ENCODE results near the gene PEX3. TPM values are rescaled to one million over a fixed set of nuclear protein-coding genes. Genes with fewer than 3 reads are reported as not detected.

Gene PEX3
- total RNA-seq, 1 experiment from 2014 or later, result 20.9 TPM

DNA sequence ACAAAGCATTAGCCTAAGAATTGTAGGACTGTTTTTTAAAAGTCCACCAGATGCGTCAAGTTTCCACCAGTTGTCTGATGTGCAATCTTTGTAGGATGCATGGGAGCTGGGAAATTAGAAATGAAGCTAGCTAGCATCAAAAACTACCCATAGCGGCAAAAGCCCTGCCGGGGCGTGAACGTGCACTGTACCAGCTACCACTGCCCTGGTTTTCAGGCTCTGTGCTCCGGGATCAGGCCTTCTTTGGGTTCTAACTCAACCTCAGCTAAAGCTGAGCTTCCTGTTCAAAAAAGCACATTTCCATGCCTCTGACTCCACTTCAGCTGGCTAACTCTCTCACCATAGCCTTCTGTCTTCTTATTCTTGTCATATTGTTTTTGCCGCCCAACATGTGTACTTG lies 87.8 kb downstream of the PEX3 start:
- Histone ChIP-seq H2AFZ (no peak overlapping the region), H3K4me2 (no peak overlapping the region), H3F3A (ENCODE audit: insufficient read depth, low read depth) (no peaks in the 10 kb centered on the region), H3K27ac (no peak overlapping the region), H3K9me2 (ENCODE audit: insufficient read depth) (no peaks in the 10 kb centered on the region), H3K9me3 (ENCODE audit: insufficient read depth, low read depth) (no peaks in the 10 kb centered on the region), H3K4me3 (no peak overlapping the region), H3K79me2 (ENCODE audit: low read depth) (no peaks in the 10 kb centered on the region), H3K36me3 (ENCODE audit: low read depth) (no peaks in the 10 kb centered on the region), H3K4me1 (replicated peaks; ENCODE audit: insufficient read depth) (peaks cover 4% of the 10 kb centered on the region; the same call in 1 of the 2 replicates), H4K20me1 (ENCODE audit: insufficient read depth) (no peaks in the 10 kb centered on the region), H3K27me3 (ENCODE audit: insufficient read depth, low read depth) (no peaks in the 10 kb centered on the region)
- ChIA-PET CTCF (interaction anchor here (0.6 kb wide), 1 partner anchor 81 kb away, joined by 3 read pairs; no protein-coding TSS in a partner anchor), POLR2A (ENCODE audit: unreplicated experiment) (no interaction called here)
- TF ChIP-seq CTCF (conservative IDR thresholded peaks at IDR 0.05) (no peak), EZH2 (IDR thresholded peaks at IDR 0.05; ENCODE audit: low read depth) (no peak)
- BruUV-seq (replicated peaks), result no TSS peak
- DNase-seq, result no peak
- intact Hi-C loops (cut with micrococcal nuclease; ENCODE audit: unreplicated experiment), result loop anchor here (10.0 kb wide), 1 partner anchor 1064 kb away; no protein-coding TSS in a partner anchor

DNA sequence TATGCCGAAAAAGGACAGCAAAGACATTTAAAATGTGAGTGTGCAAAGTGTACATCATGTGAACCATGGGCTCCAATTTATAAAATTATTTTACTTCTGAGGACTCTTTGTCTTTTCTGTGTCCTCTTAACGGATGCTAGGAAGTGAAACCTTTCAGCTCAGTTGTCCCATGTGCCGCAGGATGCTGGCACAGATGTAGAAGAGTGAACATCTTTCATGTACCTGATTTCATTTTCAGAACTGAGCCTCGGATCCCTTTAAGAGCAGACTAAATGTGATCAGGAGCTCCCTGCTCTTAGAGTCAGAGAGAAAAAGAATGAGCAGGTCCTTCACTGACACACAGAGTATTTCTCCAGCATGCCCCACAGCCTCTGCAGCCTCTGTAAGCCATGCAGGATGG lies 88.5 kb downstream of the PEX3 start:
- BruUV-seq (replicated peaks), result no TSS peak
- ChIA-PET CTCF (interaction anchor here (0.6 kb wide), 1 partner anchor 82 kb away, joined by 3 read pairs; no protein-coding TSS in a partner anchor), POLR2A (ENCODE audit: unreplicated experiment) (no interaction called here)
- H3F3A ChIP-seq (ENCODE audit: insufficient read depth, low read depth), result no peaks in the 10 kb centered on the region
- H2AFZ ChIP-seq, result no peak overlapping the region
- no peak for TF ChIP-seq EZH2 (IDR thresholded peaks at IDR 0.05; ENCODE audit: low read depth)
- H3K27me3 ChIP-seq (ENCODE audit: insufficient read depth, low read depth), result no peaks in the 10 kb centered on the region
- no peak overlapping the region for H3K4me2 ChIP-seq
- no peak overlapping the region for H3K27ac ChIP-seq
- H3K4me3 ChIP-seq, result no peak overlapping the region
- no peaks in the 10 kb centered on the region for H4K20me1 ChIP-seq (ENCODE audit: insufficient read depth)
- DNase-seq, result no peak
- H3K4me1 ChIP-seq (replicated peaks; ENCODE audit: insufficient read depth), result peaks cover 4% of the 10 kb centered on the region; the same call in 1 of the 2 replicates
- H3K79me2 ChIP-seq (ENCODE audit: low read depth), result no peaks in the 10 kb centered on the region
- no peaks in the 10 kb centered on the region for H3K9me3 ChIP-seq (ENCODE audit: insufficient read depth, low read depth)
- no peaks in the 10 kb centered on the region for H3K9me2 ChIP-seq (ENCODE audit: insufficient read depth)
- H3K36me3 ChIP-seq (ENCODE audit: low read depth), result no peaks in the 10 kb centered on the region
- intact Hi-C loops (cut with micrococcal nuclease; ENCODE audit: unreplicated experiment), result loop anchor here (10.0 kb wide), 1 partner anchor 1064 kb away; no protein-coding TSS in a partner anchor

DNA sequence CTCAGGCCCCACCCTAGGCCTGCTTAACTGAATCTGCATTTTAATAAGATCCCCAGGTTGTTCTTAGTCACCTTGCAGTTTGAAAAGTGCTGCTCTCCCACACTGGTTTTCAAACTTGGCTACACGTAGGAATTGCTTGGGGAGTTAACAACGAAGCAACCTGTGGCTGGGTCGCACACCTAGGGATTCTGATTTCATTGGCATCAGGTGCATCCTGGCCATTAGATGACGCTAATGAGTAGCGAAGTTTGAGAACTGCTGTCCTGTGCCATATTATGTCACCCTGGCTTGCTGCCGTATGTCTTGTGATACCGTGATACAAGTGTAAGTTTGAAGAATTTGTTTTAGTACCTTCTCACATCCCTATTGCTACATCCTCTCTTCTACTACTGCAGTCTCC lies 89.1 kb downstream of the PEX3 start:
- no peaks in the 10 kb centered on the region for H3F3A ChIP-seq (ENCODE audit: insufficient read depth, low read depth)
- ChIA-PET POLR2A (ENCODE audit: unreplicated experiment) (no interaction called here), CTCF (no interaction called here)
- no peaks in the 10 kb centered on the region for H3K9me2 ChIP-seq (ENCODE audit: insufficient read depth)
- no peak overlapping the region for H3K4me2 ChIP-seq
- H3K4me3 ChIP-seq, result no peak overlapping the region
- no peaks in the 10 kb centered on the region for H3K79me2 ChIP-seq (ENCODE audit: low read depth)
- no peaks in the 10 kb centered on the region for H4K20me1 ChIP-seq (ENCODE audit: insufficient read depth)
- TF ChIP-seq EZH2 (IDR thresholded peaks at IDR 0.05; ENCODE audit: low read depth) (no peak), CTCF (conservative IDR thresholded peaks at IDR 0.05) (no peak)
- peaks cover 4% of the 10 kb centered on the region; the same call in 1 of the 2 replicates for H3K4me1 ChIP-seq (replicated peaks; ENCODE audit: insufficient read depth)
- BruUV-seq (replicated peaks), result no TSS peak
- no peak overlapping the region for H2AFZ ChIP-seq
- H3K9me3 ChIP-seq (ENCODE audit: insufficient read depth, low read depth), result no peaks in the 10 kb centered on the region
- intact Hi-C loops (cut with micrococcal nuclease; ENCODE audit: unreplicated experiment), result loop anchor here (10.0 kb wide), 1 partner anchor 1065 kb away; no protein-coding TSS in a partner anchor
- no peaks in the 10 kb centered on the region for H3K36me3 ChIP-seq (ENCODE audit: low read depth)
- DNase-seq, result no peak
- no peak overlapping the region for H3K27ac ChIP-seq
- no peaks in the 10 kb centered on the region for H3K27me3 ChIP-seq (ENCODE audit: insufficient read depth, low read depth)

DNA sequence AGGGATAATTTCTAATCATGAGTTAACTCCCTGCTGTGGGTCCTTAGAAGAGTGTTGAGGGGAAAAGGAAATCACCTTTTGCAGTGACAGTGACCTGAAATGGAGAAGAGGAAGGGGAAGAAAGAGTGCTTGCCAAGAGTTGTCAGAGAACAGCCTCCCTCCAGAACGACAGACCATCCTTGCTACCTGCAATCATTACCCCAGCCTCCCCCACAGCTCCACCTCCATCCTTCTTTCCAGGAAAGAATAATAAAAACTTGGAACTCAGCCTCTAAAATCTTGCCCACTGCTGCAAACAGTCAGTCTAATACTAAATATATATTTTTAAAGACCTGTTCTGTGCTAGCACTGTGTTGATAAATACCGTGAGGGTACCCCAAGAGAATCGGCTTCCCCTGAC lies 89.6 kb downstream of the PEX3 start:
- Histone ChIP-seq H3K4me1 (replicated peaks; ENCODE audit: insufficient read depth) (peaks cover 4% of the 10 kb centered on the region; the same call in 1 of the 2 replicates), H3K4me3 (no peak overlapping the region), H3K27ac (no peak overlapping the region), H3K9me2 (ENCODE audit: insufficient read depth) (no peaks in the 10 kb centered on the region), H2AFZ (no peak overlapping the region), H3F3A (ENCODE audit: insufficient read depth, low read depth) (no peaks in the 10 kb centered on the region), H4K20me1 (ENCODE audit: insufficient read depth) (no peaks in the 10 kb centered on the region), H3K36me3 (ENCODE audit: low read depth) (no peaks in the 10 kb centered on the region), H3K9me3 (ENCODE audit: insufficient read depth, low read depth) (no peaks in the 10 kb centered on the region), H3K79me2 (ENCODE audit: low read depth) (no peaks in the 10 kb centered on the region), H3K4me2 (no peak overlapping the region), H3K27me3 (ENCODE audit: insufficient read depth, low read depth) (no peaks in the 10 kb centered on the region)
- no peak for DNase-seq
- BruUV-seq (replicated peaks), result no TSS peak
- TF ChIP-seq CTCF (conservative IDR thresholded peaks at IDR 0.05) (no peak), EZH2 (IDR thresholded peaks at IDR 0.05; ENCODE audit: low read depth) (no peak)
- intact Hi-C loops (cut with micrococcal nuclease; ENCODE audit: unreplicated experiment), result no loop called here
- ChIA-PET CTCF (no interaction called here), POLR2A (ENCODE audit: unreplicated experiment) (no interaction called here)

Data from PC-9 (cell line).